Measurements from ENCODE around the gene NOP16. TPM values are rescaled to one million over a fixed set of nuclear protein-coding genes. Genes with fewer than 3 reads are reported as not detected.

NOP16 gene
- total RNA-seq, 1 experiment from 2014 or later = 31.5 TPM

GRCh38 chr5:176341325-176342157, 46.9 kb downstream of the NOP16 start:
- no peak overlapping the region for H3K4me3 ChIP-seq
- intact Hi-C loops (cut with micrococcal nuclease; ENCODE audit: unreplicated experiment) = no loop called here
- no peaks in the 10 kb centered on the region for H3K9me3 ChIP-seq (ENCODE audit: insufficient read depth, low read depth)
- ChIA-PET CTCF (interaction anchor here (0.6 to 0.7 kb wide), 2 partner anchors 64 to 1390 kb away, joined by 3 to 4 read pairs; no protein-coding TSS in a partner anchor), POLR2A (ENCODE audit: unreplicated experiment) (no interaction called here)
- H3K27ac ChIP-seq = no peak overlapping the region
- no peaks in the 10 kb centered on the region for H3F3A ChIP-seq (ENCODE audit: insufficient read depth, low read depth)
- no peak for DNase-seq
- no peak for TF ChIP-seq CTCF (conservative IDR thresholded peaks at IDR 0.05)
- no peak for TF ChIP-seq EZH2 (IDR thresholded peaks at IDR 0.05; ENCODE audit: low read depth)
- no peaks in the 10 kb centered on the region for H3K4me1 ChIP-seq (replicated peaks; ENCODE audit: insufficient read depth)
- H3K79me2 ChIP-seq (ENCODE audit: low read depth) = no peaks in the 10 kb centered on the region
- H3K27me3 ChIP-seq (ENCODE audit: insufficient read depth, low read depth) = no peaks in the 10 kb centered on the region
- no peaks in the 10 kb centered on the region for H3K9me2 ChIP-seq (ENCODE audit: insufficient read depth)
- no peaks in the 10 kb centered on the region; the same call in 1 of the 2 replicates for H3K36me3 ChIP-seq (ENCODE audit: low read depth)
- H2AFZ ChIP-seq = no peak overlapping the region
- no peak overlapping the region for H3K4me2 ChIP-seq
- H4K20me1 ChIP-seq (ENCODE audit: insufficient read depth) = no peaks in the 10 kb centered on the region
- no TSS peak for BruUV-seq (replicated peaks)

- intact Hi-C loops (cut with micrococcal nuclease; ENCODE audit: unreplicated experiment) = no loop called here
- Histone ChIP-seq H3K4me3 (no peak overlapping the region), H2AFZ (no peak overlapping the region), H4K20me1 (ENCODE audit: insufficient read depth) (no peaks in the 10 kb centered on the region), H3K4me1 (replicated peaks; ENCODE audit: insufficient read depth) (no peaks in the 10 kb centered on the region), H3K9me2 (ENCODE audit: insufficient read depth) (no peaks in the 10 kb centered on the region), H3K27ac (no peak overlapping the region), H3K36me3 (ENCODE audit: low read depth) (no peaks in the 10 kb centered on the region), H3K27me3 (ENCODE audit: insufficient read depth, low read depth) (no peaks in the 10 kb centered on the region), H3K9me3 (ENCODE audit: insufficient read depth, low read depth) (no peaks in the 10 kb centered on the region), H3K4me2 (no peak overlapping the region), H3F3A (ENCODE audit: insufficient read depth, low read depth) (no peaks in the 10 kb centered on the region), H3K79me2 (ENCODE audit: low read depth) (no peaks in the 10 kb centered on the region)
- no TSS peak for BruUV-seq (replicated peaks)
- no peak for DNase-seq
- TF ChIP-seq CTCF (conservative IDR thresholded peaks at IDR 0.05) (no peak), EZH2 (IDR thresholded peaks at IDR 0.05; ENCODE audit: low read depth) (no peak)
- CTCF ChIA-PET = no interaction called here
- POLR2A ChIA-PET (ENCODE audit: unreplicated experiment) = no interaction called here
Measured at GRCh38 chr5:176339304-176339703, 49.1 kb downstream of the NOP16 start.

GRCh38 chr5:176337913-176338312, 50.5 kb downstream of the NOP16 start:
- no peak overlapping the region for H3K27ac ChIP-seq
- no peak overlapping the region for H2AFZ ChIP-seq
- CTCF ChIA-PET = no interaction called here
- no peaks in the 10 kb centered on the region for H3K27me3 ChIP-seq (ENCODE audit: insufficient read depth, low read depth)
- no peaks in the 10 kb centered on the region for H3K79me2 ChIP-seq (ENCODE audit: low read depth)
- H4K20me1 ChIP-seq (ENCODE audit: insufficient read depth) = no peaks in the 10 kb centered on the region
- intact Hi-C loops (cut with micrococcal nuclease; ENCODE audit: unreplicated experiment) = no loop called here
- DNase-seq = no peak
- H3K4me3 ChIP-seq = no peak overlapping the region
- BruUV-seq (replicated peaks) = no TSS peak
- H3K9me3 ChIP-seq (ENCODE audit: insufficient read depth, low read depth) = no peaks in the 10 kb centered on the region
- H3K4me2 ChIP-seq = no peak overlapping the region
- TF ChIP-seq EZH2 (IDR thresholded peaks at IDR 0.05; ENCODE audit: low read depth) = no peak
- TF ChIP-seq CTCF (conservative IDR thresholded peaks at IDR 0.05) = no peak
- POLR2A ChIA-PET (ENCODE audit: unreplicated experiment) = no interaction called here
- H3F3A ChIP-seq (ENCODE audit: insufficient read depth, low read depth) = 0 out of 2 replicates have a peak, but pooled peaks cover 6% of the 10 kb centered on the region
- no peaks in the 10 kb centered on the region for H3K36me3 ChIP-seq (ENCODE audit: low read depth)
- no peaks in the 10 kb centered on the region for H3K4me1 ChIP-seq (replicated peaks; ENCODE audit: insufficient read depth)
- H3K9me2 ChIP-seq (ENCODE audit: insufficient read depth) = no peaks in the 10 kb centered on the region
